SK-N-SH (cell line): Measurements from ENCODE around the gene WWOX. TPM values are rescaled to one million over a fixed set of nuclear protein-coding genes. Genes with fewer than 3 reads are reported as not detected.

Experiments used
- CTCF ChIA-PET: fragments of 300-600, 350-600 bp; formaldehyde crosslinking; extraction: SDS; loops from one replicate; lab custom pipeline; 2021; lab: Yijun Ruan, JAX
- POLR2A ChIA-PET: fragments of 350-600 bp; sonication (Branson Sonifier 250); formaldehyde crosslinking; extraction: SDS; loops from one replicate; lab custom pipeline; 2020; ENCODE audit warnings: antibody characterized with exemption, inconsistent platforms; lab: Yijun Ruan, JAX
- DNase-seq: peaks from one replicate; pipeline ENCODE4 v3.0.0; 2012
- H2AFZ ChIP-seq: fragments of 200-600 bp; sonication (generic); 2 replicates; pipeline ENCODE4 v1.8.1; 2016; ENCODE audit warnings: antibody characterized with exemption, mild to moderate bottlenecking, low read depth
- H3F3A ChIP-seq: fragments of 200-600 bp; sonication (generic); replicated peaks from 2 replicates; pipeline ENCODE3; 2016; ENCODE audit warnings: antibody characterized with exemption, mild to moderate bottlenecking; ENCODE audit not compliant: insufficient read depth
- H3K27ac ChIP-seq, 2 experiments: fragments of 200-500 bp in 1 of 2; fragments of 200-600 bp in 1 of 2; sonication (Bioruptor generic) in 1 of 2; sonication (generic), shearing (Covaris generic) in 1 of 2; 2 replicates each; pipeline versions ENCODE4 v1.5.1 to v1.6.1; 2014 to 2016; ENCODE audit warnings: low read depth in 2 of 2, inconsistent platforms in 1 of 2, low read length in 1 of 2, mild to moderate bottlenecking in 1 of 2, mixed read lengths in 1 of 2
- H3K27me3 ChIP-seq: fragments of 200-600 bp; sonication (generic), shearing (Covaris generic); 2 replicates; pipeline ENCODE4 v1.6.1; 2016; ENCODE audit warnings: mixed run types; ENCODE audit not compliant: insufficient read depth
- H3K36me3 ChIP-seq, 2 experiments: fragments of 200-500 bp in 1 of 2; fragments of 200-600 bp in 1 of 2; sonication (Bioruptor generic) in 1 of 2; sonication (generic) in 1 of 2; replicated peaks in 1 of 2; 2 replicates each; pipeline versions ENCODE3 to v1.5.1; 2014 to 2016; ENCODE audit warnings: low read length in 1 of 2, mild to moderate bottlenecking in 1 of 2; ENCODE audit not compliant: insufficient read depth in 2 of 2, control insufficient read depth in 1 of 2
- H3K4me1 ChIP-seq, 2 experiments: fragments of 200-500 bp in 1 of 2; fragments of 200-600 bp in 1 of 2; sonication (Bioruptor generic) in 1 of 2; sonication (generic), shearing (Covaris generic) in 1 of 2; 2 replicates each; pipeline versions ENCODE4 v1.5.1 to v1.6.1; 2014 to 2016; ENCODE audit warnings: low read depth in 1 of 2, low read length in 1 of 2, mixed run types in 1 of 2; ENCODE audit not compliant: insufficient read depth in 2 of 2, control insufficient read depth in 1 of 2
- H3K4me2 ChIP-seq: fragments of 200-600 bp; sonication (generic), shearing (Covaris generic); 2 replicates; pipeline ENCODE4 v1.6.1; 2017; ENCODE audit warnings: mixed run types
- H3K4me3 ChIP-seq, 2 experiments: fragments of 200-500 bp in 1 of 2; fragments of 200-600 bp in 1 of 2; sonication (Bioruptor generic) in 1 of 2; sonication (generic), shearing (Covaris generic) in 1 of 2; 2 replicates each; pipeline versions ENCODE4 v1.5.1 to v1.8.1; 2014 to 2016; ENCODE audit warnings: low read depth in 2 of 2, inconsistent platforms in 1 of 2, low read length in 1 of 2, mild to moderate bottlenecking in 1 of 2, mixed read lengths in 1 of 2, moderate library complexity in 1 of 2
- H3K79me2 ChIP-seq: fragments of 200-600 bp; sonication (generic); 2 replicates; pipeline ENCODE4 v1.8.1; 2017; ENCODE audit warnings: mild to moderate bottlenecking; ENCODE audit not compliant: insufficient read depth
- H3K9ac ChIP-seq: fragments of 200-600 bp; sonication (generic); 2 replicates; pipeline ENCODE4 v1.6.1; 2017; ENCODE audit warnings: mixed run types
- H3K9me2 ChIP-seq: fragments of 200-600 bp; sonication (generic); 2 replicates; pipeline ENCODE4 v1.6.1; 2017; ENCODE audit warnings: mixed run types
- H3K9me3 ChIP-seq: fragments of 200-600 bp; sonication (generic); 2 replicates; pipeline ENCODE4 v1.6.1; 2017; ENCODE audit warnings: mixed run types, mild to moderate bottlenecking, moderate library complexity
- H4K20me1 ChIP-seq: fragments of 200-600 bp; sonication (generic); 2 replicates; pipeline ENCODE4 v1.6.1; 2017; ENCODE audit warnings: mild to moderate bottlenecking, mixed run types; ENCODE audit not compliant: insufficient read depth
- CHD2 ChIP-seq: fragments of 150-350 bp; IDR thresholded peaks from 2 replicates; pipeline ENCODE4 v1.6.1; 2018; ENCODE audit warnings: low read length; ENCODE audit not compliant: partially characterized antibody
- CTCF ChIP-seq: fragments of 200-600 bp; sonication (generic); IDR thresholded peaks from 2 replicates; pipeline ENCODE4 v1.6.1; 2017; ENCODE audit warnings: antibody characterized with exemption, mild to moderate bottlenecking, moderate library complexity
- EP300 ChIP-seq, 2 experiments: IDR thresholded peaks; 2 replicates each; pipeline versions ENCODE4 v1.4.0 to v1.6.1; 2012; ENCODE audit warnings: borderline replicate concordance in 1 of 2, low read depth in 1 of 2, low read length in 1 of 2
- GABPA ChIP-seq: IDR thresholded peaks from 2 replicates; pipeline ENCODE4 v1.4.0; 2012; ENCODE audit warnings: low read depth, mild to moderate bottlenecking
- IRF3 ChIP-seq: fragments of 150-350 bp; IDR thresholded peaks from 2 replicates; pipeline ENCODE4 v1.6.1; 2016; ENCODE audit warnings: mild to moderate bottlenecking, low read depth, low read length
- JUND ChIP-seq: IDR thresholded peaks from 2 replicates; pipeline ENCODE4 v1.4.0; 2012
- MAX ChIP-seq: IDR thresholded peaks from 2 replicates; pipeline ENCODE4 v1.4.0; 2012; ENCODE audit warnings: low read depth
- MEF2A ChIP-seq: IDR thresholded peaks from 2 replicates; pipeline ENCODE4 v1.4.0; 2012; ENCODE audit warnings: low read depth, borderline replicate concordance
- MXI1 ChIP-seq: IDR thresholded peaks from 2 replicates; pipeline ENCODE4 v1.6.1; 2012; ENCODE audit warnings: mild to moderate bottlenecking, low read depth, low read length, improper control_type of control experiment
- NRF1 ChIP-seq: IDR thresholded peaks from 2 replicates; pipeline ENCODE4 v1.6.1; 2012; ENCODE audit warnings: low read depth, mild to moderate bottlenecking, low read length
- PBX3 ChIP-seq: IDR thresholded peaks from 2 replicates; pipeline ENCODE4; 2012
- RAD21 ChIP-seq: IDR thresholded peaks from 2 replicates; pipeline ENCODE4 v1.6.1; 2012; ENCODE audit warnings: mild to moderate bottlenecking, low read length
- RCOR1 ChIP-seq: fragments of 150-350 bp; IDR thresholded peaks from 2 replicates; pipeline ENCODE4 v1.6.1; 2017; ENCODE audit warnings: antibody characterized with exemption, low read length
- TCF12 ChIP-seq: IDR thresholded peaks from 2 replicates; pipeline ENCODE4 v1.4.0; 2012
- USF2 ChIP-seq: fragments of 150-350 bp; IDR thresholded peaks from 2 replicates; pipeline ENCODE4 v1.6.1; 2017; ENCODE audit warnings: antibody characterized with exemption, low read length, low read depth, borderline replicate concordance
- ZBTB33 ChIP-seq: IDR thresholded peaks from 2 replicates; pipeline ENCODE4 v1.4.0; 2012; ENCODE audit warnings: low read depth, borderline replicate concordance
- WGBS: methylation state at CpG from one replicate; pipeline ENCODE4 v1.1.6; 2017; ENCODE audit warnings: low lambda C conversion rate; 5-methylcytosine and 5-hydroxymethylcytosine counted together
- polyA plus RNA-seq, 3 experiments: library from polyadenylated mRNA; depleted of rRNA; stranded (reverse); fragments of >200 nt; gene quantifications; 2 replicates each; pipeline ENCODE4 v1.2.3, GENCODE V29; 2012

Gene WWOX
- polyA plus RNA-seq, 1 of the 3 experiments (the other 2 are of a cell fraction) = 10.8 TPM

- H4K20me1 ChIP-seq = no peaks in the 10 kb centered on the region
- H3K27ac ChIP-seq = no peak overlapping the region
- no peak for TF ChIP-seq RCOR1
- no peak for TF ChIP-seq CHD2
- no peak for TF ChIP-seq USF2
- no peak for TF ChIP-seq ZBTB33
- no peak for TF ChIP-seq MAX
- no peak for TF ChIP-seq PBX3
- H3K36me3 ChIP-seq = no peaks in the 10 kb centered on the region
- WGBS = 38% methylated on average over 5 of the region's 5 CpGs
- DNase-seq = no peak
- no peaks in the 10 kb centered on the region for H3F3A ChIP-seq
- ChIA-PET CTCF (no interaction called here), POLR2A (no interaction called here)
- H2AFZ ChIP-seq = no peak overlapping the region
- H3K27me3 ChIP-seq = no peaks in the 10 kb centered on the region
- no peaks in the 10 kb centered on the region for H3K4me1 ChIP-seq
- H3K9ac ChIP-seq = no peak overlapping the region
- H3K4me3 ChIP-seq = no peak overlapping the region
- H3K9me3 ChIP-seq = no peaks in the 10 kb centered on the region; the same call in 1 of the 2 replicates
- H3K79me2 ChIP-seq = no peaks in the 10 kb centered on the region
- no peak overlapping the region for H3K4me2 ChIP-seq
- no peaks in the 10 kb centered on the region for H3K9me2 ChIP-seq
These were observed 827.3 kb downstream of the WWOX start for GRCh38 chr16:78926723-78927210.

GRCh38 chr16:78927766-78928165, 828.3 kb downstream of the WWOX start:
- no peak overlapping the region for H3K4me2 ChIP-seq
- POLR2A ChIA-PET = no interaction called here
- H3K9me3 ChIP-seq = no peaks in the 10 kb centered on the region; the same call in 1 of the 2 replicates
- H3K79me2 ChIP-seq = no peaks in the 10 kb centered on the region
- H3K4me1 ChIP-seq = no peaks in the 10 kb centered on the region
- no peaks in the 10 kb centered on the region for H3F3A ChIP-seq
- no peaks in the 10 kb centered on the region for H4K20me1 ChIP-seq
- DNase-seq = no peak
- no peak overlapping the region for H3K4me3 ChIP-seq
- CTCF ChIA-PET = no interaction called here
- H3K36me3 ChIP-seq = no peaks in the 10 kb centered on the region
- H3K9me2 ChIP-seq = no peaks in the 10 kb centered on the region
- no peak overlapping the region for H3K27ac ChIP-seq
- no peak overlapping the region for H3K9ac ChIP-seq
- H2AFZ ChIP-seq = no peak overlapping the region
- no peaks in the 10 kb centered on the region for H3K27me3 ChIP-seq
- WGBS = 64% methylated on average over 4 of the region's 4 CpGs
- TF ChIP-seq EP300 (IDR thresholded peaks at IDR 0.05; ENCODE audit: borderline replicate concordance in 1 of 2, low read depth in 1 of 2, low read length in 1 of 2) = no peak
- TF ChIP-seq TCF12 = no peak
- TF ChIP-seq RCOR1 = no peak
- no peak for TF ChIP-seq GABPA
- TF ChIP-seq RAD21 = no peak
- no peak for TF ChIP-seq JUND
- TF ChIP-seq PBX3 = no peak
- no peak for TF ChIP-seq IRF3
- TF ChIP-seq CTCF = no peak
- TF ChIP-seq MAX = no peak
- no peak for TF ChIP-seq NRF1
- no peak for TF ChIP-seq MXI1
- no peak for TF ChIP-seq MEF2A
- TF ChIP-seq USF2 = no peak
